ENCODE measurements around the gene C12orf54.
"Not testable (repeated sequence)": the region's sequence is repeated elsewhere in the genome, so short reads cannot be mapped to it uniquely, and the experiment has no call there.

Gene C12orf54

DNA sequence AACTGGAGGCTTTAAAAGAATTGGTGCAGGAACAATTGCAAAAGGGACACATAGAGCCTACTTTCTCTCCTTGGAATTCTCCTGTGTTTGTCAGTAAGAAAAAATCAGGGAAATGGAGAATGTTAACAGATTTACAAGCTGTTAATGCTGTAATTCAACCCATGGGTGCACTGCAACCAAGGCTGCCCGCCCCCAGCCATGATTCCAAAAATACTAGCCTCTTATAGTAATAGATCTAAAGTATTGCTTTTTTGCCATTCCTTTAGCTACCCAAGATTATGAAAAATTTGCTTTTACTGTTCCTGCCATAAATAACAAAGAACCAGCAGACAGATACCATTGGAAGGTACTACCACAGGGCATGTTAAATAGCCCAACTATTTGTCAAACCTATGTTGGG is 27.8 kb downstream of the C12orf54 start:
- DNase-seq (ENCODE audit: low spot score): no peak

DNA sequence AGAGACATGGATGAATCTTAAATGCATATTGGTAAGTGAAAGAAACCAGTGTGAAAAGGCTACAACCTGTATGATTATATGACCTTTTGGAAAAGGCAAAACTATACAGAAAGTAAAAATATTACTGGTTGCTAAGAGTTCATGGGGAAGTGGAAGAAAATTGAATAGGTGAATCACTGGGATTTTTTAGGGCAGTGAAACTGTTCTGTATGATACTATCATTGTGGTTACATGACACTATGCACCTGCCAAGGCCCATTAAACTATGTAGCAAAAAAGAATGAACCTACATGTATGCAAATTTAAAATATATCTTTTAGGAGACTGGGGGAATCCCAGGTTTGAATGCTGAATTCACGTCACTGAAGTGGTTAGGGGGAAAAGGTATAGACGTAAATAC is 30.6 kb downstream of the C12orf54 start:
- no peak for DNase-seq (ENCODE audit: low spot score)

- no peak for DNase-seq (ENCODE audit: low spot score)
These were observed 32.4 kb downstream of the C12orf54 start for GRCh38 chr12:48514728-48515127.

- not testable (repeated sequence) for DNase-seq (ENCODE audit: low spot score)
These were observed 38.1 kb downstream of the C12orf54 start for GRCh38 chr12:48520381-48520780.

DNA sequence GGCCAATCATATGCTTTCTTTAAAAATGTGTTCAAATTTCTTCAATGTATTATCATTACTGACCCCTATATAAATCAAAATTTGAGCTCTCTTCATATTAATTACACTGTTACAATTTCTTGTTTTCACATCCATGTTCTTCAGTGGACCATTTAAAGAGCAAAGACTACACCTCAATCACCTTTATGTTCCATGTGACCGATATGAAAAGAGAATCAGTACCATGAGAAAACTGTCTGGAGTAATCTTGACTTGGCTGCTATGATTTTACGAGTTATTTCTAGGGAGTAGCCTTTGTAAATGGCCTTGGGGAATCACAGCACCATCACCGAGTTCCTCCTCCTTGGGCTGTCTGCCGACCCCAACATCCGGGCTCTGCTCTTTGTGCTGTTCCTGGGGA is 43.0 kb downstream of the C12orf54 start, which contains the start of gene OR8S1:
OR8S1 (plus strand) TSS at position 301 of the 400 bp plus-strand sequence; CDS start at position 301, 0 bp downstream.
- no peak for DNase-seq (ENCODE audit: low spot score)

DNA sequence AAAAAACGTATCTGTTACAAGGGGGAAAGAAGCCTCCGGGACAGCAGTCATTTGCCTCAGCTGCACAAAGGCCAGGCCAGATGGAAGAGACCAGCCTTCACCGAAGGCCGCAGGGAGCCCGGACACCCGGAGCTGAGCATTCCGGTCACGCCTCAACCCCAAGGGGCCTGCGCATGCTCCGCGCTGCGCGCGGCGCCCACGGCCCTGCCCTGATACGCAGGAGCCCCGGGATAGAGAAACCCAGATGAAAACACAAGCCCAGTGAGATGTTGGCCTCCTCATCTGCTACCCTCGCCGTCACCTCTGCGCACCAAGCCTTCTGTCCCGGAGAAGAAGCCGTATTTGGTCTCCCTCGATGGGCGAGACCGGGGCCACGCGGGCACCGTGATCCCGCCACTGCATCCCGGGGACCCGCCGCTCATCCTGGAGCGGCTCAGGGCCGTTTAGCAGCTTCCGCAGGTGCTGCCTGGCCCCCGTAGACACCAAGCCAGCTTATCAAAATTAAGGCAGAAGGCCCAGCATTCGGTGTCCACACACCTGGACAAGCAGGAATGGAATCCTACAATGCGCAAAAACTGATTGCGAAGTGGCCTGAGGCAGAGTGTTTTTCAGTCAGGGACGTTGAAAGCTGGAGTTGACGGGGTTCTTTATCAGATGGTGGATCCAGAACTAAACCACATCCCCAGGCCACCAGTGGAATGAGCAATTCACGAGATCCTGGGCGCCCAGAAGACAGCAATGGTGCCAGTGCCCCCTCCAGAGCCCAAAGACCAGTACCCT is 45.8 kb downstream of the C12orf54 start:
- DNase-seq (ENCODE audit: low spot score): no peak

DNA sequence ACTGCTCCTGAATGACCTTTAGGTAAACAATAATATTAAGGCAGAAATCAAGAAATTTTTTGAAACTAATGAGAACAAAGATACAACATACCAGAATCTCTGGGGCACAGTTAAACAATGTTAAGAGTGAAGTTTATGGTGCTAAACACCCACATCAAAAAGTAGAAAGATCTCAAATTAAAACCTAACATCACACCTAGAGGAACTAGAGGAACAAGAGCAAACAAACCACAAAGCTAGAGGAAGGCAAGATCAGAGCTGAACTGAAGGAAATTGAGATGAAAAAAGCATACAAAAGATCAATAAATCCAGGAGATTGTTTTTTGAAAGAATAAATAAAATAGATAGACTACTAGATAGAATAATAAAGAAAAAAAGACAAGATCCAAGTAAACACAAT is 50.3 kb downstream of the C12orf54 start:
- no peak for DNase-seq (ENCODE audit: low spot score)

DNA sequence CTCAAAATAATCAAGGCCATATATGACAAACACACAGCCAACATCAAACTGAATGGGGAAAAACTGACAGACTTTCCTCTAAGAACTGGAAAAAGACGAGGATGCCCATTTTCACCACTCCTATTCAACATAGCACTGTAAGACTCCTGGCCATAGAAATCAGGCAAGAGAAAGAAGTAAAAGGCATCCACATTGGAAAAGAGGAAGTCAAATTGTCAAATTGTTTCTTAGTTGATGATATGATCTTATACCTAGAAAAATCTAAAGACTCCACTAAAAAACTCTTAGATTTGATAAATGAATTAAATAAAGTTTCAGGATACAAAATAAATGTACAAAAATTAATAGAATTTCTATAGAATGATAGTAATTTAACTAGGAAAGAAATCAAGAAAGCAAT is 54.3 kb downstream of the C12orf54 start:
- no peak for DNase-seq (ENCODE audit: low spot score)

DNA sequence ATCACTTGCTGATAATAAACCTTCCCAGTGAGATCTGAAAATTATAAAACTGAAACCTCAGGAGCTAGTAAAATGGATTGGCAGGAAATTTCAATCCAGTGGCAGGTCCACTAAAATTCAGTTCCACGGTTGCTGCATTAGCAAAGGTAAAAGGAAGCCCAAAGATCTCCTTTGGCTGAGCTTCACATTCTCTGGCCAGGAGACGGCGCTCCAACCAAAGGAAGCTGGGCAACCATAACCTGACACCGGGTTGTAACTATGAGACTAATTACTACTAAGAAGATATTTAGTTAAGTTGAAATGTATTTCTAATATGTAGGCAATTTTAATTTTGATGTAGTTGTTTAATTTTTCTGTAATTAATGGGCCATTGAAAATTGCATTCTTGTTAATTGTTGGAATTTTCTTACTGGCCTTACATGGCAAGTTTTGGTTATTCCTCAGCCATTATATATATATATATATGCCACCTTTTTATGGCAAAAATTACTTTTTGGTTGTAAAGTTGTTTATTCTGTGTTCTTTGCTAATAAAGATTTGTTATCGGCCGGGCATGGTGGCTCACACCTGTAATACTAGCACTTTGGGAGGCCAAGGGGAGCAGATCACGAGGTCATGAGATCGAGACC is 60.1 kb downstream of the C12orf54 start:
- DNase-seq (ENCODE audit: low spot score): peak; percentile 40

DNA sequence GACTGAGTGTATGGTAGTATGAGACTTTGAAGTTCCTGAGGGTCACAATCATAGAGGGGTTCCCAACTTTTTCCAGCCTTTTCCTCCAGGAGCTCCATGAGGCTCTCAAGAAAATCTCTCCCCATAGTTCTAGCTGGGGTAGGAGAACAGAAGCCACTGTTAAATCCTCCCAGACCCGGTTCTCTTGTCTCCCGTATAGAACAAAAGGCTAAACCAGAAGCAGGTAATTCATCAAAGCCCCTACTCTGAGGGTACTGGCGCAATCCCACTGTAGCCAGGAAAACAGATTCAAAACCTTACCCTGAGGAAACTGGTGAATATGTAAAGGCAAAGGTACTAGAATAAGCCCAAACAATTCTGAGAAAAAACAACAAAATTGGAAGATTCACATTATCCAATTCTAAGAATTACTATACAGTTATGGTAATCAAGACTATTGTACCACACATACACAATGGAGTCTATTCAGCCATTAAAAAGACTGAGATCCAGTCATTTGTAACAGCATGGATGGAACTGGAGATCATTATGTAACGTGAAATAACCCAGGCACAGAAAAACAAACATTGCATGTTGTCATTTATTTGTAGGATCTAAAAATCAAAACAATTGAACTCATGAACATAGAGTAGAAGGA is 63.7 kb downstream of the C12orf54 start:
- no peak for DNase-seq (ENCODE audit: low spot score)
